Stimulated activated CD8-positive, alpha-beta memory T cell treated with anti-CD3 and anti-CD28 coated beads, Interleukin-2, amount 100 ng/mL, for 1 hour (primary cell): ENCODE results near the gene RBM26.
"Not testable (repeated sequence)": the region's sequence is repeated elsewhere in the genome, so short reads cannot be mapped to it uniquely, and the experiment has no call there.

ENCODE experiments used
- DNase-seq, 2 donors: peaks; one replicate each; pipeline ENCODE4 v3.0.0-alpha.2; 2020; ENCODE audit warnings: low read depth in 2 of 2

The RBM26 gene

DNA sequence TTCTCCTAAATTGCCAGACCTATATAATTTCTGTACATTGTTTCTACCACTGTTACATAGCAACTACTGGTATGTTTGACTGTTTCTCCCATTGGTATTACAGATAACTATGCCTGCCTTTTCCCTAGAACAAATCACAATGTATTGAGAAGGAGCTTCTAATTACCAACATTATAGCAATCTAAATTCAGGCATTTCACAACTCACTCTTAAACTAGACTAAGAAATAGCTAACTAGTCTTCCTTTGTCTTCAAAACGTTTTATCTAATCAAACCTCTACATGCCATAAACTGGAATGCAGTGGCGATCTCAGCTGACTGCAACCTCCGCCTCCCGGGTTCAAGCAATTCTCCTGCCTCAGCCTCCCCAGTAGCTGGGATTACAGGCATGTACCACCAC lies 18.2 kb downstream of the RBM26 start:
- no peak for DNase-seq

DNA sequence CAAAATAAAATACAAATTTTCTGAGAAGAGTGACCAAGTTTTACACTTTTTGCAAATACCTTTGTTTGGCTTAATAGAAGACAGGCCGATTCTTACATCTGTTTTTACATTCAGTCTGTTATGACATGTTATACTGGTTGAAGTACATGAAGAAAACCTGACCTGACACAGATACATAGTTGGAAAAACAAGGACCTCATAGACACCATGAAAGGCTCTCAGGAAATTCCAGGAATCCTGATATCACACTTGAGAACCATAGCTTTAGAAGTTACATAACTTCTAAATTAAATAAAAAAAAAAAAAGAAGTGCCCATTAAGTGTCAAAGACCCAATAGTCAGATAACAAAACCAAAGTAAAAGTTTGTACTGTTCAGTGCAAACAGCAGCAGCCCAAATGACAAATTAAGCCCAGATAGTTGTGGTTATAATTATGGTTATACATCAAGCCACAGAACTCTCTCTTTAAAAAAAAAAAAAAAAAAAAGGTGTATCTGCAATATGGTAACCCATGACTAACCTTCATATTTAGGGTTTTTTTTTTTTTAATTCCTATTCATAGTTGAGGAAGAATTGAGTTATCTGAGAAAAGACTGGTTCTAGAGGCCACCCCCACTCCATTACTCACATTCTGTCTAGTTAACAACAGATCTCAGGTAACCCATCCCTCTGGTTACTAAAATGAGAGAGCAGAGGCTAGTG lies 19.8 kb downstream of the RBM26 start:
- DNase-seq: no peak

DNA sequence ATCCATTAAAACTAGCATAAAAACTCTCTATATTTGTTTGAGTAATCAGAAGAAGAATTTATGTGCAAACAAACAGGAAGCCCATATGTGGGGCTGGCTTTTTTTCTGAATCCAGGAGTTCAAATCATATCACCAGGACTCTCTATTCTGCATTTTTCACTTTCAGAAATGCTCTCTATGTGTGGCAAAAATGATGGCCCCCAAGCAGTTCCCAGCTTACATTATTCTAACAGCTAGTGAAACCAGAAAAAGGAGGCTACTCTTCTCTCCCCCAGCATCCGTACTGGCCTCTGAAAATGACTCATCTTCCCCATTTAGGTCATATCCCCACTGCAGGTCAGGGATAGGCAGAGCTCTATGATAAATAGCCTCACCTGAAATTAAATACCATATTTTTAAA lies 20.4 kb downstream of the RBM26 start:
- DNase-seq: no peak

DNA sequence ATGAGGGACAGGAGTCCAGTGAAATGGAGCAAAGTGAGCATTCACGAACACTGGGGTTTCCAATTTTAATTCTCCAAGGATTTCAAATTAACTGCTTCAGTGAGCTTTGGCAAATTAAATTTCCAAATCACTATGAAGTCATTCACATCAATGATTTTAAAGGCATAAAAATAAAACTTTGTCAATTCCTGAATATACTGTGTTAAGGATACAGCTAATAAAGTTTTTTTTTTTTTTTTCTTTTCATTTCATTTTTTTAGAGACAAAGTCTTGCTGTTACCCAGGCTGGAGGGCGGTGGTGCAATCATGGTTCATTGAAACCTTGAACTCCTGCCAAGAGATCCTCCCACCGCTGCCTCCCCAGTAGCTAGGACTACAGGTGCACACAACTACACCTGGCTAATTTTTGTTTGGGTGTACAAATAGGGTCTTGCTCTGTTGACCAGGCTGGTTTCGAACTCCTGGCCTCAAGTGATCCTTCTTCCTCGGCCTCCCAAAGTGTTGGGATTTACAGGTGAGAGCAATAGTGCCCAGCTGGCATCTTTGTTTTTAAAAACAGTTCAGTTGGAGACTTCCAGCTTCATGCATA lies 21.9 kb downstream of the RBM26 start:
- DNase-seq: no peak

DNA sequence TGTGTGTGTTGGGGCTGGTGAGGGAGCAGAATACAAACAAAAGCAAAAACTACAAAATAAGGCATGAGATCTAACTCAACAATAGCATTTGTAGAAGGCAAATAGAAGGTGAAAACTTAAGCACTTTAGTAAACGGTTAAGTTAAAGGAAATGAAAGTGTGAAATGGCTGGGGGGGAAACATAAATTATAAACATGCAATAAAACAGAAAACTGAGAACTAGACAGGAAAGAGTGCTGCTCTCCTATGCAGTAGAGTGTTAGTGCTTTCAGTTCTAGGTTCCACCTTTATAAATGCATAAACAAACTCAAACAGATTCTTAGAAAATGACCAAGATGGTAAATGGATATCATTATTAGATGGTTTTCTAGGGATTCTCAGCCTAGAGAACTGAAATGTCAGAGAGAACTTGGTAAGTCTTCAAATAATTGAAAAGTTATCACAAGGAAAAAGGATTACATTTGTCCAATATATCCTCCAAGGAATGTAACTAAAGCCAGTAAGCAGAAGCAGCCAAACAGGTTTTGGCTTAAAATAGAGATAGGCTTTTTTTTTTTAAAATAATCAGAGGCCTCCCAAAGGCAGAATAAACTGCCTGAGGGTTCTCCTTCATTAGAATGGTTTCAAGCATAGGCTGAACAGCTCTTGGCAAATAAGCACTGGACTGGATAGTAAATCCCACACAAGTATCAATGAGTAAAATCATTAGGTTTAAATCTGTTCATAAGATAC lies 23.3 kb downstream of the RBM26 start:
- no peak for DNase-seq

DNA sequence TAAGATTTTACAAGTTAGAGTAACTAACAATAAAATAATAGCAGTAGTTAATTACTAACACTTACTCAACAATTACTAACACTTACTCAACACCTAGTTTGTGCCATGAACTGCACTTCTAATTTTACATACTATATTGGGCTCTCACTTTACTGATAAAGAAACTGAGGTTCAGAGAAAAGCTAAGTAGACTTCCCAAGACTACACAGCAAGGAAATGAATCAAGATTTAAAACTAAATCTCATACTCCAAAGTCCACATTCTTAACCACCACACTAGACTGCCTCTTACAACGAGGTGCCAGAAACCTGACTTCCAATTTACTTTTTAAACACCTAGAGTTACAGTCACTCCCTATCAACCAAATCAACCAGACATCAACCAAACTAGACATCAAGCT lies 25.1 kb downstream of the RBM26 start:
- no peak for DNase-seq

DNA sequence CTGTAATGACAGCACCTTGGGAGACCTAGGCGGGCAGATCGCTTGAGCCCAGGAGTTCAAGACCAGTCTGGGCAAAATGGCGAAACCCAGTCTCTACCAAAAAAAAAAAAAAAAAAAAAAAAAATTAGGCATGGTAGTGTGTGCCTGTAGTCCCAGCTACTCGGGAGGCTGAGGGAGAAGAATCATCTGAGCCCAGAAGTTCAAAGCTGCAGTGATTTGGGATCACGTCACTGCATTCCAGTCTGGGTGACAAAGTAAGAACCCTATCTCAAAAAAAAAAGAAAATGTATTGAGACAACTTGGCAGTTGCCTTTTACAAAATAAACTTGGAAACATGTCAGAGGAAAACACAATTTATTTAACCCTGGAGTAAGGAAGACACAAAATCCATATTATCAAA lies 26.8 kb downstream of the RBM26 start:
- no peak for DNase-seq

DNA sequence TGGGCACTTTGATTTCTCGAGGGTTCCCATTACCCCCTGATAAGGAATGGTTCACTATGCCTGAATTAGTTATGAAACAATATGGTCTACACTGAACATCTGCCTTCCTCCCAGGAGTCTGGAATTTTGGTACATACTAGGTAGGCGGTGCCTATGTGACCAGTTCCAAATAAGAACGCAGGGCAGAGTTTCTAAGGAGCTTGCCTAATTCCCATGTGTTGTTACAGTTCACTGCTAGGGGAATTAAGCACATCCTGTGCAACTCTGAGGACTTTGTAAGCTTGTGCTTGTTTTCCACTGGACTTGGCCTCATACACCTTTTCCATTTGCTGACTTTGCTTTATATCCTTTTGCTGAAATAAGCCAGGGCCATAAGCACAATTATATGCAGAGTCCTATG lies 29.2 kb downstream of the RBM26 start:
- no peak for DNase-seq

DNA sequence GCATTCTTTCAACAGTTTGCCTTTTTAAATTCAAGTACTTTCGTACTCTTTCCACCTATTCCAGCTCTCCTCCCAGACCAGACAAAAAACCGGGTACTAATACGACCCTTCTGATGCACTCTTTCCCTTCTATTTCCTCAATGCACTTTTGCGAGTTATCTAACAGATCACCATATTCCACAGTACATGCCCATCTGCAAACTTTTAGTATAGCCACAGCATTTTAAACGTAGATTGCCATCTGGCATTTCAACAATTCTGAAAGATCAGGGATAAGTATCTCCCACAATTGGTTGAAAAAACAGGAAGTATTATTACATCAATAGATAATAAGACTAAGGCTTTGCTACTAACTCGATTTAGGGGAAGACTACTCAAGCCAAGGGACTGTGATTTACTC lies 31.5 kb downstream of the RBM26 start:
- no peak for DNase-seq

DNA sequence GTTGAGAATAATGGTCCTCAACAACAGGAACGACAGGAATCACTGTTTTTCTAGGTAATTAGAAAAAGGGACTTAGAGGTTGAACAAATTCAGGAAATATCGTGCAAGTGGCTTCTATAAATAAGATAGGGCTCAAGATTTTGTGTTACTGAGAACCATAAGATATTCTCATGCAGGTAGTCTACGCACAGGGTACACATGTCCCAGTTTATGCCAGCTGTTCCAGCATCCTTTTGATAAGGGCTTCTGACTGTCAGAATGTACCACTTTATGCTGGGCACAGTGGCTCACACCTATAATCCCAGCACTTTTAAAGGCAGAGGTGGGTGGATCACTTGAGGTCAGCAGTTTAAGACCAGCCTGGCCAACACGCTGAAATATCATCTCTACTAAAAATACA lies 32.1 kb downstream of the RBM26 start:
- DNase-seq: no peak

DNA sequence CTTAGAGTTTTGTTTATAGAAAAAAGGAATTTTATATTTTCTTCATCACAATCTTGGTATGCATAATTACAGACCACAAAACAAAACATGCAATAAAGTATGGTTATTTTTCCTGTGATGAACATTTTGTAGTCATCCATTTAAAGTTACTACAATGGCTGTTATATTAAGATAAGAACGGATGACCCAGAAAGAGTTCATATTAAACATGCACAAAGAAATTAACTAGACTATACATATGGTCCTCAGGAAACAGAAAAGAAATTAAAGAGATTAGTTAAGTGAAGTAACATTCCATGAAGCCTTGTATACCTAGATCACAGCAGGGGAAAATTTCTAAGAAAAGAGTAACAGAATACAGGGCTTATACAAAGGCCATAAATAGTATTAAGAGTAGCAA lies 36.8 kb downstream of the RBM26 start:
- DNase-seq: no peak

DNA sequence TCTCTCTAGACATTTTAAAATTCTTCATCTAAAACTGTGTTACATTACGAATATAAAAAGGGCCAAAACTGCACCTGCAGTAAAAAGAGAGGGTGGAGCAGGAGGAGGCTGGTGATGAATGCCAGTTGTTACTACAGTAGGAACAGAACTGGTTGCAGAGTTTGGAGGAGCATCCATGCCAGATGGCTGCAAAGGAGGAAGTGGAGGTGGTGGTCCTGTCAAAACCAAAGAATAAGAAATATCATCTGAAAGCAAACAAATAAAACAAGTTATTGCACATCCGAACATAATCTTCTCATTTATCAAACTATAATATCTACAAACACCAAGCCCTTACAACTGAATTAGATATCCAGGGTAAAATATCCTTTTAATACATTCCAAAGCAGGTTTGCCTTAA lies 40.1 kb downstream of the RBM26 start:
- no peak for DNase-seq

DNA sequence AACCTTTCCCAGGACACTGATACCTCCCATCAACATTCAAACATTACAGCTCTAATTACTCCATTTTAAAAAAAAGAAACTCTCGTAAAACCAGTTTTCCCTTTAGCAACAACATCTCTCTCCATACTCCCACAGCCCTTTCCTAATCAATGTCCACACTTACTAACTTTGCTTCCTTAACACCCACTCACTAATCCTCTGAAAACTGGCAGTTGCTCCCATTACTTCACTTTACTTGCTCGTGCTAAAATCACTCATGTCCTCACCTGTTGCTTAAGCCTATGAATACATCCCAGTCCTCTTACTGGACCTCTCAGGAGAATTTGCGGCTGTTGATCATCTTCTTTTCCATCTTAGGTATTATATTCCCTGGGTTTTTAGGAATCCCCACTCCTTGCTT lies 44.8 kb downstream of the RBM26 start:
- no peak for DNase-seq

DNA sequence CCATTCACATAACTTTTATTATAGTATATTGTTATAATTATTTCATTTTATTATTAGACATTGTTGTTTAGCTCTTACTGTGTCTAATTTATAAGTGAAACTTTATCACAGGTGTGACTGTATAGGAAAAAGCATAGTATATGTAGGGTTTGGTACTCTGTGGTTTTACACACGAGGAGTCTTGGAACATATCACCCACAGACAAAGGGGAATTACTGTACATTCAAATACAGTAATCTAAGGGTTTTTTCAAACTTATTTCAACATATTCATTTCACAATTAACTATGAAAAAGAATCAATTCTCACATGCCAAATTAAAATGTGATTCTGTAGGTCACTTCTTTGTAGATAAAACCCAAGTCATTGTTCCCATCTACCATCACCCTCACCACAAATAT lies 46.0 kb downstream of the RBM26 start:
- DNase-seq: no peak

DNA sequence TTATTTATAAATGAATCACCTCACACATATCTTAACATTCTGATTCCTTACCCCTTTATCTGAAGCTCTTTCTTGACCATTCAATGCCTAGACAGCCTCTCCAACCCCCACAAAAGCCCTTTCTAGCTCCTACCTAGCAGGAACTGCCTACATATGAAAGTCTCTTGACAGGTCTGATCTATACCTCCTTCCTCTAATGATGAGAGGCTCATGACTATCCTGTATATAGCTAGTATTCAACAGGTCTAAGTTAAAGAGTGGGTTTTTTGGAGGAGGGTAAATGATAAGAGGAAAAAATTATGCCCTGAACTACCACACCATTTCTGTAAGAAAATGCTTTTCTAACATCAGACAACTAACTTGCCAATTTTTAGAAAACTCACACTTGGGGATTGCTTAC lies 47.0 kb downstream of the RBM26 start:
- DNase-seq: no peak

DNA sequence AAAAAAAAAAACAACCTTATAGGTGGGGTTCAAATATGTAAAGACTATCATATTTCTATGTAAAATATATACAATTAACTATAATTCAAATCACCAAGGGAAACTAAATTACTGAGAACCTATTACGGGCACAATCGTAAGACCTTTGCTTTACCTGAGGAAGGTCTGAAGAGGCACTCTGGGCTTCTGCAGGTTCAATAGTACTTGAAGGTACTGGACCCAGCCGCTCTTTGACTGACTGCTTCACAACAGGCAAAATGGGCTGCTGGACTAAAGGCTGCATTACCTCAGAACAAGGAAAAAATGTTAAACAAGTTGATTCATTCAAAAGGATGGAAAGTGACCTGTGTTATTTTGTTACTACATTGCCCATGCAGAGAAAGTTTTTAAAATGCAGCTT lies 51.8 kb downstream of the RBM26 start:
- no peak for DNase-seq

DNA sequence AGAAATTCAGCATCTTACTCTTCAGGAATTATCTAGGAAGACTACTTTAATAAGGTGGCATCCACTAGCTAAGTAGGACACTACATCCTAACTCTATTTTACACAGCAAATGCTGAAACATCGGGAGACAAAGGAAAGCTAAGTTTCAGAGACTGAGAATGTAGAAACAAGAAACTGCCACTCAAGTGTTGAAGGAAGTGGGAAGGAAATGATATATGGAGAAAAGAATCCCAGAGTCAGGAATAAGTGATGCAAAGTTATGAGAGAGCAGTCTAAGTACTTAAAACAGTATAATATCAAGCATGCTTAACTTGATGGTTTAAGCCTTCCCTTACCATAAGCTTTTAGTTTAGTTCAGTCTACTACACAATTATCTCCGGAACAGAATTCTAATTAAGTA lies 52.4 kb downstream of the RBM26 start:
- no peak for DNase-seq

DNA sequence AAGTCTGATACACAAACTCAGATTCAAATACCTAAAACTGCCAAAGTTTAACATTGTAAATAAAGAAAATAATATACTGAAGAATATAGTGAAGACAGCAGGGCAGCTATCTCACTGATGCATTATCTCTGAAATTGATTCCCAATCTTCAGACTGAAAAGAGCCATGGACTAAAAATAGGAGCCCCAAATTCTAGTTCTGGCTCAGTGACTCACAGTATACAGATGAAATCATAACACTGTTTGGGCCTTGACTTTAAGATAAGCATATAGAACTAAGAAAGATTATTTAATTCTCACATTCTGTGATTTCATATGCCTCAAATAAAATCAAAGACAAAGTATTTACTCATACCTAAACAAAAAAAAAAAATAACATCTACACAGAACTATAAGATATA lies 53.9 kb downstream of the RBM26 start:
- DNase-seq: no peak

DNA sequence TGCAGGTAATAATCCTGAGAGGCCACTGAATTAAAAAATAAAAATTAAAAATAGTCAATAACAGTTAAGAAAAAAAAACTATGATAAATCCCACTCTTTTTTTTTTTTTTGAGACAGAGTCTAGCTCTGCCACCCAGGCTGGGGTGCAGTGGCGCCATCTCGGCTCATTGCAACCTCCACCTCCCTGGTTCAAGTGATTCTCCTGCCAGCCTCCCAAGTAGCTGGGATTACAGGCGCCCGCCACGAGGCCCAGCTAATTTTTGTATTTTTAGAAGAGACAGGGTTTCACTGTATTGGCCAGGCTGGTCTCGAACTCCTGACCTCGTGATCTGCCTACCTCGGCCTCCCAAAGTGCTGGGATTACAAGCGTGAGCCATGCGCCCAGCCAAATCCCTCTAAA lies 56.4 kb downstream of the RBM26 start:
- not testable (repeated sequence) for DNase-seq

DNA sequence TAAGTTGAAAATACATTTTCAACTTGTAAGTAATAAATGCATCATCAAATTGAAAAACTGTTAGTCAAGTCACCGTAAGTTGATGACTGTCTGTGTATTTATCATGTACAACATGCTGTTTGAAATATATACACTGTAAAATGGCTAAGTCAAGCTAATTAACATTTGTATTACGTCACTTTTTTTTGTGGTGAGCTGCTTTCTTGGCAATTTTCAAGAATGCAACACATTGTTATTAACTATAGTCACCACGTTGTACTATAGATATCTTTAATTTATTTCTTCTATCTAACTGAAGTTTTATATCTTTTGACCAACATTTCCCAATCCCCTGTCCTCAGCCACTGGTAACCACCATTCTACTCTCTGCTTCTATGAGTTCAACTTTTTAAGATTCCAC lies 57.0 kb downstream of the RBM26 start:
- no peak for DNase-seq

DNA sequence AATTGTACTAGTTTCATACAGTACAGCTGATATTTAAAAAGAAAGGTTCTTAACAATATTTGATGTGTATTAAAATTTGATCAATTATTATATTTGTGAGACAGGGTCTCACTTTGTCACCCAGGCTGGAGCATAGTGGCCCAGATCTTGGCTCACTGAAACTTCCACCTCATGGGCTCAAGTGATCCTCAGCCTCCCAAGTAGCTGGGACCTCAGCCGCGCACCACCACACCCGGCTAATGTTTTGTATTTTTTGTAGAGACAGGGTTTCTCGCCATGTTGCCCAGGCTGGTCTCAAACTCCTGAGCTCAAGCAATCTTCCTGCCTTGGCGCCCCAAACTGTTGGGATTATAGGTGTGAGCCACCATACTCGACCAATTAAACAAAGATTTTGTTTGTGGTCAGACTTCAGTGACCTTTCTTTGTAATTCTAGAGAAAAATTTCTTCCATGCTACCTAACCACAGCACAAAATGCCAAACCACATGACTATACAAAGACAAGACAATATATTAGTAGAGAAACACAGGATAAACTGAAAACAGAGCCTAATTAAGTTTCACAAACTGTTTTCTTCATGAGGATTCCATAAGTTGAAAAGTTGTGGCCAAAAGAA lies 59.6 kb downstream of the RBM26 start:
- no peak for DNase-seq

DNA sequence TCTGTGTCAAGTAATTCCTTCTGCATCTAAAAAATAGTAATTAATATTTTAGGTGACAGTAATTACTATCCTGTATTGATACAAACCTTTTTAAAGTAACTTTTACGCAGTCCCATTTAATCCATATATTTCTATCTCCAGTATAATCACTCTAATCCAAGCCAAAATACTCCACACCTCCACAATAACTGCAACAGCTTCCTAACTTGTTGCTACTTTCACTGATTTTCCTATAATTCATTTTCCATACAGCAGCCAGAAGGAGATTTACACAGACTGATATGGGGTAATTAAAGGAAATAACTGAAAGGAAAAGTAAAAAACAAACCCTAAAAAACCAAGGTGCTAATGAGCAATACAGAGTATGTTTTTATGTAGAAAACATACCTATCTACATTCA lies 64.9 kb downstream of the RBM26 start:
- DNase-seq: no peak

DNA sequence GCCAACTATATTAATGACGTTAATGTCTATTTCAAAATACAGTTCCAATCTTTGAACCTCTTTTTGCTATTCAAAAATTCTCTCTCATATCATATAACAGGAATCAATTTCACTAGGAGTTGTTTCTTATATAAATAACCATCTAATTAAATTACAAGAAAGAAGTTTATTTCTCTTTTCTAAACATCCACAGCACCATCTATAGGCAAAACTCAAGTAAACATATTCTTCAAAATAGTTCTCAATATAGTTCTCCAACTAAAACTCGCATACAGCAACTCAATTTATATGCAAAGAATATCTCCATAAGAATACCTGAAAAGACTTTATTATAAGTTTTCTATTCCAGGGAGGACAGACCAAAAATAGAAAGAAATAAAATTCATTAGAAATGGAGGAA lies 65.6 kb downstream of the RBM26 start:
- DNase-seq: no peak
